PC-3 (cell line): ENCODE results near the gene TXNL4B.

Experiments
- CTCF ChIP-seq: fragments of 300-600 bp; sonication (generic); conservative IDR thresholded peaks from 2 replicates; pipeline ENCODE4 v1.5.1; 2017; ENCODE audit warnings: antibody characterized with exemption, low read depth, mild to moderate bottlenecking, low read length
- EZH2 ChIP-seq: fragments of 300-600 bp; sonication (generic); IDR thresholded peaks from one replicate; pipeline ENCODE4 v1.6.1; 2017; ENCODE audit warnings: antibody characterized with exemption, mild to moderate bottlenecking, low read length; ENCODE audit not compliant: unreplicated experiment
- EZH2phosphoT487 ChIP-seq: fragments of 300-600 bp; sonication (generic); IDR thresholded peaks from 2 replicates; pipeline ENCODE4 v1.6.1; 2018; ENCODE audit warnings: mild to moderate bottlenecking, antibody characterized with exemption, low read length, borderline replicate concordance

DNA sequence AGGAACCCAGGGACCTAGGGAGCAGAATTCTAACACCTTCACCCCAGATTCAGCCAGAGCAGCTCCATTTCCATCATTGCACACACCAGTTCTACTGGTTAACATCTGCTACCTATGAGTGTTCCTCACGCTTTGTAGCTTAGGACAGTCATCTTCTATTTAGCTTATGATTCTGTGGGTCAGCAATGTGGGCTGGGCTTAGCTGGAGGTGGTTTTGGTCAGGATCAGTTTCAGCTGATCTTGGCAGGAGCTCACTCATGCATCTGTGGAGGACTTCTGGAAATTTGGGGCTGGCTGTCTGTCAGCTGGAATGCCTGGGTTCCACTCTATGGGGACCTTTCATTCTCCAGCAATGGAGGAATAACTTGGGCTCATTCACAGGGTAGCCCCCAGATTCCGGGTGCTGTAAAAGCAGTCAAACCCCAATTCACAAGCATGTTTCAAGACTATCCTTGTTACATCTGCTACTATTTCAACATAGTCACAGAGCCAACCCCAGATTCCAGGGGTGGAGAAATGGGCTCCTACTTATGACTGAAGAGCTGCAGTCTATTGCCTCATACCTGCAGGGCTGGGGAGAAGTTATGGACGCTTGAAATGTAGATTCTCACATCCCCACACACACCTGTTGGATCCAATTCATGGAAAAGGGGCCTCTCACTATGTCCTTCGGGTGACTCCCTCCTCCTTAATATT is 42.5 kb downstream of the TXNL4B start:
- no peak for TF ChIP-seq CTCF
- no peak for TF ChIP-seq EZH2phosphoT487
- TF ChIP-seq EZH2, result no peak
